PC-3 (cell line): ENCODE data around the gene PDP2. TPM values are rescaled to one million over a fixed set of nuclear protein-coding genes. Genes with fewer than 3 reads are reported as not detected.

Source experiments
- ATAC-seq: fragments of 200-7000 bp; cut with Tn5 transposase; 2 replicates; pipeline ENCODE4 v1.9.1; 2020; ENCODE audit warnings: mild to moderate bottlenecking, moderate library complexity
- BruUV-seq: library from RNA; stranded (reverse); fragments of 400-500 nt; replicated peaks from 2 replicates; lab custom pipeline; 2021; lab: Mats Ljungman, UMichigan
- CTCF ChIA-PET: fragments of 300-600 bp; sonication (Branson Sonifier 250); formaldehyde crosslinking; loops from one replicate; lab custom pipeline; 2022; ENCODE audit warnings: antibody characterized with exemption; lab: Charles Lee
- POLR2A ChIA-PET: fragments of 300-600 bp; sonication (Branson Sonifier 250); formaldehyde crosslinking; loops from one replicate; lab custom pipeline; 2022; ENCODE audit warnings: antibody characterized with exemption; ENCODE audit not compliant: unreplicated experiment; lab: Charles Lee
- DNase-seq: peaks from one replicate; pipeline ENCODE4 v3.0.0-alpha.2; 2015
- H2AFZ ChIP-seq: fragments of 300-600 bp; sonication (generic); 2 replicates; pipeline ENCODE4 v1.6.0; 2016; ENCODE audit warnings: antibody characterized with exemption, low read length
- H3F3A ChIP-seq: fragments of 300-600 bp; sonication (generic); one replicate; pipeline ENCODE4 v1.6.0; 2017; ENCODE audit warnings: antibody characterized with exemption, low read length, control low read depth, mild to moderate bottlenecking; ENCODE audit not compliant: unreplicated experiment
- H3K27ac ChIP-seq: fragments of 300-600 bp; sonication (generic); 2 replicates; pipeline ENCODE4 v1.5.1; 2016; ENCODE audit warnings: mild to moderate bottlenecking, low read length
- H3K27me3 ChIP-seq: fragments of 300-600 bp; sonication (generic); 2 replicates; pipeline ENCODE4 v1.6.1; 2016; ENCODE audit warnings: low read length, mixed read lengths
- H3K36me3 ChIP-seq: fragments of 300-600 bp; sonication (generic); 2 replicates; pipeline ENCODE4 v1.6.1; 2016; ENCODE audit warnings: low read depth, mixed run types, low read length, mixed read lengths
- H3K4me1 ChIP-seq: fragments of 300-600 bp; sonication (generic); 2 replicates; pipeline ENCODE4 v1.5.1; 2016; ENCODE audit warnings: low read length; ENCODE audit not compliant: insufficient read depth
- H3K4me2 ChIP-seq: fragments of 300-600 bp; sonication (generic); 2 replicates; pipeline ENCODE4 v1.6.0; 2016; ENCODE audit warnings: low read length
- H3K4me3 ChIP-seq: fragments of 300-600 bp; sonication (generic); 2 replicates; pipeline ENCODE4 v1.5.1; 2016; ENCODE audit warnings: mild to moderate bottlenecking, low read length, mixed read lengths
- H3K79me2 ChIP-seq: fragments of 300-600 bp; sonication (generic); 2 replicates; pipeline ENCODE4 v1.6.1; 2017; ENCODE audit warnings: low read length, mixed read lengths
- H3K9ac ChIP-seq: fragments of 300-600 bp; sonication (generic); 2 replicates; pipeline ENCODE4 v1.6.0; 2016; ENCODE audit warnings: mild to moderate bottlenecking, low read length
- H3K9me2 ChIP-seq: fragments of 300-600 bp; sonication (generic); replicated peaks from 2 replicates; pipeline ENCODE4 v1.6.1; 2016; ENCODE audit warnings: mixed run types, low read length, mixed read lengths
- H3K9me3 ChIP-seq: fragments of 300-600 bp; sonication (generic); 2 replicates; pipeline ENCODE4 v1.6.1; 2016; ENCODE audit warnings: low read length, mixed read lengths
- H4K20me1 ChIP-seq: fragments of 300-600 bp; sonication (generic); 2 replicates; pipeline ENCODE4 v1.6.1; 2016; ENCODE audit warnings: low read length, mixed read lengths
- EZH2 ChIP-seq: fragments of 300-600 bp; sonication (generic); IDR thresholded peaks from one replicate; pipeline ENCODE4 v1.6.1; 2017; ENCODE audit warnings: antibody characterized with exemption, mild to moderate bottlenecking, low read length; ENCODE audit not compliant: unreplicated experiment
- EZH2phosphoT487 ChIP-seq: fragments of 300-600 bp; sonication (generic); IDR thresholded peaks from 2 replicates; pipeline ENCODE4 v1.6.1; 2018; ENCODE audit warnings: mild to moderate bottlenecking, antibody characterized with exemption, low read length, borderline replicate concordance
- intact Hi-C: fragments of 100-400 bp; cut with micrococcal nuclease; formaldehyde crosslinking; loops from 2 replicates; pipeline ENCODE4 v1.9.0; 2023
- total RNA-seq: library from RNA; depleted of rRNA; stranded (reverse); fragments of >200 nt; gene quantifications from 2 replicates; pipeline ENCODE4 v1.2.3, GENCODE V29; 2014
- TF ChIP-seq, protein P1 (sequence below): fragments of 300-600 bp; sonication (generic); conservative IDR thresholded peaks from 2 replicates; pipeline ENCODE4 v1.5.1; 2017; ENCODE audit warnings: antibody characterized with exemption, low read depth, mild to moderate bottlenecking, low read length

PDP2 gene
- total RNA-seq, 1 experiment from 2014 or later = 2.8 TPM

GRCh38 chr16:66917741-66918140 is 37.4 kb downstream of the PDP2 start:
- no TSS peak for BruUV-seq
- Histone ChIP-seq H2AFZ (no peak overlapping the region), H4K20me1 (no peaks in the 10 kb centered on the region), H3F3A (no peaks in the 10 kb centered on the region), H3K9me3 (no peaks in the 10 kb centered on the region), H3K4me1 (no peaks in the 10 kb centered on the region), H3K36me3 (no peaks in the 10 kb centered on the region), H3K4me3 (no peak overlapping the region), H3K9me2 (no peaks in the 10 kb centered on the region), H3K27me3 (no peaks in the 10 kb centered on the region), H3K27ac (no peak overlapping the region), H3K9ac (no peak overlapping the region), H3K4me2 (no peak overlapping the region), H3K79me2 (no peaks in the 10 kb centered on the region)
- POLR2A ChIA-PET = no interaction called here
- ATAC-seq = no peak
- intact Hi-C loops = no loop called here
- DNase-seq = no peak
- CTCF ChIA-PET = no interaction called here
- TF ChIP-seq EZH2 (no peak), EZH2phosphoT487 (no peak)
- TF ChIP-seq, protein P1, sequence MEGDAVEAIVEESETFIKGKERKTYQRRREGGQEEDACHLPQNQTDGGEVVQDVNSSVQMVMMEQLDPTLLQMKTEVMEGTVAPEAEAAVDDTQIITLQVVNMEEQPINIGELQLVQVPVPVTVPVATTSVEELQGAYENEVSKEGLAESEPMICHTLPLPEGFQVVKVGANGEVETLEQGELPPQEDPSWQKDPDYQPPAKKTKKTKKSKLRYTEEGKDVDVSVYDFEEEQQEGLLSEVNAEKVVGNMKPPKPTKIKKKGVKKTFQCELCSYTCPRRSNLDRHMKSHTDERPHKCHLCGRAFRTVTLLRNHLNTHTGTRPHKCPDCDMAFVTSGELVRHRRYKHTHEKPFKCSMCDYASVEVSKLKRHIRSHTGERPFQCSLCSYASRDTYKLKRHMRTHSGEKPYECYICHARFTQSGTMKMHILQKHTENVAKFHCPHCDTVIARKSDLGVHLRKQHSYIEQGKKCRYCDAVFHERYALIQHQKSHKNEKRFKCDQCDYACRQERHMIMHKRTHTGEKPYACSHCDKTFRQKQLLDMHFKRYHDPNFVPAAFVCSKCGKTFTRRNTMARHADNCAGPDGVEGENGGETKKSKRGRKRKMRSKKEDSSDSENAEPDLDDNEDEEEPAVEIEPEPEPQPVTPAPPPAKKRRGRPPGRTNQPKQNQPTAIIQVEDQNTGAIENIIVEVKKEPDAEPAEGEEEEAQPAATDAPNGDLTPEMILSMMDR = no peak

GRCh38 chr16:66918355-66918754 is 38.0 kb downstream of the PDP2 start:
- Histone ChIP-seq H2AFZ (no peak overlapping the region), H3K9me3 (no peaks in the 10 kb centered on the region), H3K9ac (no peak overlapping the region), H3K4me3 (no peak overlapping the region), H3K79me2 (no peaks in the 10 kb centered on the region), H3K4me1 (no peaks in the 10 kb centered on the region), H3K27ac (no peak overlapping the region), H3K36me3 (no peaks in the 10 kb centered on the region), H3K27me3 (no peaks in the 10 kb centered on the region), H4K20me1 (no peaks in the 10 kb centered on the region), H3F3A (no peaks in the 10 kb centered on the region), H3K4me2 (no peak overlapping the region), H3K9me2 (no peaks in the 10 kb centered on the region)
- BruUV-seq = no TSS peak
- POLR2A ChIA-PET = no interaction called here
- TF ChIP-seq EZH2 = no peak
- TF ChIP-seq EZH2phosphoT487 = no peak
- TF ChIP-seq, protein P1 = no peak
- DNase-seq (no peak), ATAC-seq (no peak)
- intact Hi-C loops = no loop called here
- CTCF ChIA-PET = no interaction called here

DNA sequence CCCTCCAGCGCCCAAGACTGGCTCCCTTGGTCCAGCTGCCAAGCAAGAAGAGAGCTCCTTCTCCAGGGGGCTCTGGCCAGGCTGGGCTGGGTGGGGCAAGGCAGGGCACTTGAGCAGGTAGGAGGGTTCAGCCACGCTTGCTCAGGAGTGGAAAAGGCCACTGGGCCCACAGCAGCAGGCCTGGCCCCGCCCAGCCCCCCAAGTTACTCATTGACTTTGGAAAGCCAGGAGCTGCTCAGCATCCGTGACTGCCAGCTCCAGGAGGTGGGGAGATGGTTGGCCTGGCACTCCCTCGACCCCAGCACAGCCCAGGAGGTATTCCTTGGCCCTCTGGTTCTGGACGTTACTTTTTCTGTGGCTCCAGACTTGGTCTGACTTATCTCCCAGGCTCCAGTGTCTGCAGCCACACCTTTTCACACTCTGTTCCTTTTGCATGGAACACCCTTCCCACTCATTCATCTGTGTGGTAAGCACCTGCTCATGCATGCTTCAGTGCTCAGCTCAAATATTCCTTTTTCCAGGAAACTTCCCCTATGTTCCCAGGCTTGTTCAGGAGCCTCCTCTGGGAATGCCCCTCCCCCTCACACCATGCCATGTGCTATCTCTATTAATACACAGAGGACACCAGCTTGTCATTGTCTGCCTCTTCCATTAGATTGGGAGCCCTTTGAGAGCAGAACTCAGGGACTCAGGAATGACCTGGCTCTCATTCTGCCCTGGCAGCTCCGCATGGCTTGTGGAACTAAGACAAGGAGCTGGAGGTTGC is 38.7 kb downstream of the PDP2 start, which contains the start of gene CDH16:
CDH16 (minus strand) TSS at position 83 of the 766 bp plus-strand sequence. CDS start 820 bp downstream, outside the sequence.
- Histone ChIP-seq H3K9me2 (no peaks in the 10 kb centered on the region), H3K27me3 (no peaks in the 10 kb centered on the region), H3F3A (no peaks in the 10 kb centered on the region), H3K79me2 (no peaks in the 10 kb centered on the region), H3K36me3 (no peaks in the 10 kb centered on the region), H3K4me3 (no peak within 1 kb of the TSS), H3K27ac (no peak within 1 kb of the TSS), H3K4me2 (no peak within 1 kb of the TSS), H3K4me1 (no peaks in the 10 kb centered on the region), H2AFZ (no peak within 1 kb of the TSS), H3K9me3 (no peaks in the 10 kb centered on the region), H4K20me1 (no peaks in the 10 kb centered on the region), H3K9ac (no peak within 1 kb of the TSS)
- no TSS peak for BruUV-seq
- DNase-seq = no peak
- intact Hi-C loops = no loop called here
- no peak for ATAC-seq
- ChIA-PET POLR2A (no interaction called here), CTCF (no interaction called here)
- TF ChIP-seq EZH2 (no peak), EZH2phosphoT487 (no peak)
- TF ChIP-seq, protein P1 = no peak
